ENCODE measurements around the gene MAPK6.
A peak's percentile ranks its signal among the peaks of the same experiment; 100 is the strongest.
"Not testable (repeated sequence)": the region's sequence is repeated elsewhere in the genome, so short reads cannot be mapped to it uniquely, and the experiment has no call there.

The MAPK6 gene

GRCh38 chr15:52080031-52080430, 61.0 kb downstream of the MAPK6 start:
- Histone ChIP-seq H3K4me1 (ENCODE audit: control insufficient read depth in 5 of 5, insufficient read depth in 5 of 5, low read length in 5 of 5) (peaks cover 0 to 6% (median 3%) of the 10 kb centered on the region in 5 donors), H3K27me3 (ENCODE audit: control insufficient read depth in 5 of 5, insufficient read depth in 4 of 5, low read length in 5 of 5) (no peaks in the 10 kb centered on the region), H3K36me3 (ENCODE audit: control insufficient read depth in 5 of 5, insufficient read depth in 5 of 5, low read length in 5 of 5) (no peaks in the 10 kb centered on the region)

GRCh38 chr15:52080706-52081392, 61.8 kb downstream of the MAPK6 start:
- Histone ChIP-seq H3K9ac (ENCODE audit: low read length in 5 of 5) (no peak overlapping the region), H3K36me3 (ENCODE audit: control insufficient read depth in 5 of 5, insufficient read depth in 5 of 5, low read length in 5 of 5) (no peaks in the 10 kb centered on the region), H3K27ac (ENCODE audit: low read depth, low read length) (no peak overlapping the region), H3K4me3 (ENCODE audit: low read depth in 1 of 5, low read length in 5 of 5) (no peak overlapping the region), H3K27me3 (ENCODE audit: control insufficient read depth in 5 of 5, insufficient read depth in 4 of 5, low read length in 5 of 5) (no peaks in the 10 kb centered on the region), H3K4me1 (ENCODE audit: control insufficient read depth in 5 of 5, insufficient read depth in 5 of 5, low read length in 5 of 5) (peaks cover 0 to 6% (median 3%) of the 10 kb centered on the region in 5 donors), H3K9me3 (ENCODE audit: control insufficient read depth in 5 of 5, low read length in 5 of 5) (no peaks in the 10 kb centered on the region)

More at GRCh38 chr15:52080031-52080430, 61.0 kb downstream of the MAPK6 start:
- H3K27ac ChIP-seq (ENCODE audit: low read depth, low read length): no peak overlapping the region
- no peaks in the 10 kb centered on the region for H3K9me3 ChIP-seq (ENCODE audit: control insufficient read depth in 5 of 5, low read length in 5 of 5)
- H3K4me3 ChIP-seq (ENCODE audit: low read depth in 1 of 5, low read length in 5 of 5): no peak overlapping the region
- H3K9ac ChIP-seq (ENCODE audit: low read length in 5 of 5): no peak overlapping the region

GRCh38 chr15:52082197-52083036, 63.4 kb downstream of the MAPK6 start:
- Histone ChIP-seq H3K4me3 (ENCODE audit: low read depth in 1 of 5, low read length in 5 of 5) (no peak overlapping the region), H3K9ac (ENCODE audit: low read length in 5 of 5) (no peak overlapping the region), H3K36me3 (ENCODE audit: control insufficient read depth in 5 of 5, insufficient read depth in 5 of 5, low read length in 5 of 5) (no peaks in the 10 kb centered on the region), H3K27me3 (ENCODE audit: control insufficient read depth in 5 of 5, insufficient read depth in 4 of 5, low read length in 5 of 5) (no peaks in the 10 kb centered on the region), H3K4me1 (ENCODE audit: control insufficient read depth in 5 of 5, insufficient read depth in 5 of 5, low read length in 5 of 5) (peaks cover 0 to 6% (median 3%) of the 10 kb centered on the region in 5 donors), H3K27ac (ENCODE audit: low read depth, low read length) (no peak overlapping the region), H3K9me3 (ENCODE audit: control insufficient read depth in 5 of 5, low read length in 5 of 5) (peaks cover 8 to 12% (median 11%) of the 10 kb centered on the region in 5 donors)

- not testable (repeated sequence) for H3K9ac ChIP-seq (ENCODE audit: low read length in 5 of 5); H3K27me3 ChIP-seq (ENCODE audit: control insufficient read depth in 5 of 5, insufficient read depth in 4 of 5, low read length in 5 of 5); H3K27ac ChIP-seq (ENCODE audit: low read depth, low read length); H3K4me3 ChIP-seq (ENCODE audit: low read depth in 1 of 5, low read length in 5 of 5); H3K36me3 ChIP-seq (ENCODE audit: control insufficient read depth in 5 of 5, insufficient read depth in 5 of 5, low read length in 5 of 5); H3K4me1 ChIP-seq (ENCODE audit: control insufficient read depth in 5 of 5, insufficient read depth in 5 of 5, low read length in 5 of 5)
- H3K9me3 ChIP-seq (ENCODE audit: control insufficient read depth in 5 of 5, low read length in 5 of 5): peaks cover 8 to 12% (median 11%) of the 10 kb centered on the region in 5 donors
Observed at GRCh38 chr15:52083037-52083359, 64.0 kb downstream of the MAPK6 start.

- Histone ChIP-seq H3K4me1 (ENCODE audit: control insufficient read depth in 5 of 5, insufficient read depth in 5 of 5, low read length in 5 of 5) (peaks cover 0 to 6% (median 3%) of the 10 kb centered on the region in 5 donors), H3K9me3 (ENCODE audit: control insufficient read depth in 5 of 5, low read length in 5 of 5) (peaks cover 8 to 12% (median 11%) of the 10 kb centered on the region in 5 donors), H3K27me3 (ENCODE audit: control insufficient read depth in 5 of 5, insufficient read depth in 4 of 5, low read length in 5 of 5) (no peaks in the 10 kb centered on the region), H3K9ac (ENCODE audit: low read length in 5 of 5) (no peak overlapping the region), H3K36me3 (ENCODE audit: control insufficient read depth in 5 of 5, insufficient read depth in 5 of 5, low read length in 5 of 5) (no peaks in the 10 kb centered on the region), H3K27ac (ENCODE audit: low read depth, low read length) (no peak overlapping the region), H3K4me3 (ENCODE audit: low read depth in 1 of 5, low read length in 5 of 5) (no peak overlapping the region)
Observed at GRCh38 chr15:52083603-52084002, 64.6 kb downstream of the MAPK6 start.

- Histone ChIP-seq H3K9me3 (ENCODE audit: control insufficient read depth in 5 of 5, low read length in 5 of 5) (peaks cover 9 to 14% (median 12%) of the 10 kb centered on the region in 5 donors), H3K36me3 (ENCODE audit: control insufficient read depth in 5 of 5, insufficient read depth in 5 of 5, low read length in 5 of 5) (no peaks in the 10 kb centered on the region), H3K9ac (ENCODE audit: low read length in 5 of 5) (no peak overlapping the region), H3K4me1 (ENCODE audit: control insufficient read depth in 5 of 5, insufficient read depth in 5 of 5, low read length in 5 of 5) (peaks cover 0 to 6% (median 0%) of the 10 kb centered on the region in 5 donors), H3K4me3 (ENCODE audit: low read depth in 1 of 5, low read length in 5 of 5) (no peak overlapping the region), H3K27ac (ENCODE audit: low read depth, low read length) (no peak overlapping the region), H3K27me3 (ENCODE audit: control insufficient read depth in 5 of 5, insufficient read depth in 4 of 5, low read length in 5 of 5) (no peaks in the 10 kb centered on the region)
Observed at GRCh38 chr15:52085299-52085698, 66.3 kb downstream of the MAPK6 start.

GRCh38 chr15:52086011-52086786, 67.2 kb downstream of the MAPK6 start:
- no peaks in the 10 kb centered on the region for H3K27me3 ChIP-seq (ENCODE audit: control insufficient read depth in 5 of 5, insufficient read depth in 4 of 5, low read length in 5 of 5)
- no peaks in the 10 kb centered on the region for H3K36me3 ChIP-seq (ENCODE audit: control insufficient read depth in 5 of 5, insufficient read depth in 5 of 5, low read length in 5 of 5)
- H3K4me1 ChIP-seq (ENCODE audit: control insufficient read depth in 5 of 5, insufficient read depth in 5 of 5, low read length in 5 of 5): peaks cover 0 to 6% (median 0%) of the 10 kb centered on the region in 5 donors
- H3K9ac ChIP-seq (ENCODE audit: low read length in 5 of 5): no peak overlapping the region
- peaks cover 9 to 17% (median 12%) of the 10 kb centered on the region in 5 donors for H3K9me3 ChIP-seq (ENCODE audit: control insufficient read depth in 5 of 5, low read length in 5 of 5)
- no peak overlapping the region for H3K4me3 ChIP-seq (ENCODE audit: low read depth in 1 of 5, low read length in 5 of 5)
- H3K27ac ChIP-seq (ENCODE audit: low read depth, low read length): no peak overlapping the region

GRCh38 chr15:52090193-52090592, 71.2 kb downstream of the MAPK6 start:
- H3K9me3 ChIP-seq (ENCODE audit: control insufficient read depth in 5 of 5, low read length in 5 of 5): peaks cover 9 to 17% (median 12%) of the 10 kb centered on the region in 5 donors
- no peaks in the 10 kb centered on the region for H3K36me3 ChIP-seq (ENCODE audit: control insufficient read depth in 5 of 5, insufficient read depth in 5 of 5, low read length in 5 of 5)
- H3K27ac ChIP-seq (ENCODE audit: low read depth, low read length): no peak overlapping the region
- H3K4me3 ChIP-seq (ENCODE audit: low read depth in 1 of 5, low read length in 5 of 5): no peak overlapping the region
- peaks cover 11 to 31% (median 27%) of the 10 kb centered on the region in 5 donors for H3K4me1 ChIP-seq (ENCODE audit: control insufficient read depth in 5 of 5, insufficient read depth in 5 of 5, low read length in 5 of 5)
- H3K27me3 ChIP-seq (ENCODE audit: control insufficient read depth in 5 of 5, insufficient read depth in 4 of 5, low read length in 5 of 5): no peaks in the 10 kb centered on the region
- no peak overlapping the region for H3K9ac ChIP-seq (ENCODE audit: low read length in 5 of 5)

GRCh38 chr15:52093167-52093538, 74.1 kb downstream of the MAPK6 start:
- H3K9me3 ChIP-seq (ENCODE audit: control insufficient read depth in 5 of 5, low read length in 5 of 5): peaks cover 0 to 5% (median 3%) of the 10 kb centered on the region in 5 donors
- peak overlapping the region; percentile 78 for H3K27ac ChIP-seq (ENCODE audit: low read depth, low read length)
- peaks cover 12 to 40% (median 28%) of the 10 kb centered on the region in 5 donors for H3K4me1 ChIP-seq (ENCODE audit: control insufficient read depth in 5 of 5, insufficient read depth in 5 of 5, low read length in 5 of 5)

More at GRCh38 chr15:52093167-52093538, 74.1 kb downstream of the MAPK6 start:
- Histone ChIP-seq H3K36me3 (ENCODE audit: control insufficient read depth in 5 of 5, insufficient read depth in 5 of 5, low read length in 5 of 5) (no peaks in the 10 kb centered on the region), H3K27me3 (ENCODE audit: control insufficient read depth in 5 of 5, insufficient read depth in 4 of 5, low read length in 5 of 5) (no peaks in the 10 kb centered on the region), H3K4me3 (ENCODE audit: low read depth in 1 of 5, low read length in 5 of 5) (peak overlapping the region in 2 of 5 donors; percentile 16), H3K9ac (ENCODE audit: low read length in 5 of 5) (peak overlapping the region in 1 of 5 donors; percentile 35)

Data from subcutaneous abdominal adipose tissue (tissue), 5 donors.